WI38 (cell line): ENCODE data around the gene OR6B1.

Source experiments
- H3K4me3 ChIP-seq: 2 replicates; pipeline ENCODE4 v1.5.1; 2011; ENCODE audit warnings: low read depth, mild to moderate bottlenecking, control low read depth, low read length
- CTCF ChIP-seq: IDR thresholded peaks from 2 replicates; pipeline ENCODE4 v1.5.1; 2012; ENCODE audit warnings: low read depth, mild to moderate bottlenecking, control low read depth, low read length

Gene OR6B1

DNA sequence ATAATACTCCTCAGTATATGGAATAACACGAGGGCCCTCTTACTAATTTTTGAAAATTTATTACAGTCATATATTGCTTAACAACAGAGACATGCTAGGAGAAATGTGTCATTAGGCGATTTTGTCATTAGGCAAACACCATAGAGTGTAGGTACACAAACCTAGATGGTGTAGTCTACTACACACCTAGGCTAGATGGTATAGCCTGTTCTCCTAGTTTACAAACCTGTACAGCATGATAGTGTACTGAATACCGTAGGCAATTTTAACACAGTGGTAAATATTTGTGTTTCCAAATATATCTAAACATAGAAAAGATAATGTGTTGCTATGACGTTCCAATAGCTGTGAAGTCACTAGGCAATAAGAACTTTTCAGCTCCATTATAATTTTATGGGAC is 32.7 kb upstream of the OR6B1 start:
- H3K4me3 ChIP-seq, result no peak overlapping the region
- no peak for TF ChIP-seq CTCF

DNA sequence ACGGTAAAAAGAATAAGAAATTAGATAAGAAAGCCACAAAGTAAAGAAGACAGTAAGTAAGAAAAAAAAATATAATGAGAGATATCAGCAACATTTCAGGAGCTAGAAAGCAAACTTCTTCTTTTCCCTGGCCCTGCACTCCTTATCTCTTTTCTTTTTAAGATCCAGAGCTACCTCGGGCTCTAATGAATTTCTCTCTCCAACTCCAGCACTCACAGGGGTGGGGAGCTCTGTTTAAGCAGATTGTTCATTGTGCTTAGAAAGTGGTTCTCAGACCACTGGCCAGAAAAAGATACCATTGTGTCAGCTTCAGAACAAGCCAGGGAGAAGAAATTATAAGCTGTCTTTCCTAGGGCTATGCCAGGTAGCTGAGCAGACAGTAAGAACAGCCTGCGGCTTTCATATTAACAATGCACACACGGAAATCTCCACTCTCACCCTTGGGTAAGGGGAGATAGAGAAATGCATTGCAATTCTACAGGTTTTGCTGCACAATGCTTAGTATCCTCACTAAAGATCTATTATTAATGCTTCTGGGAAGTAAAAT is 26.2 kb upstream of the OR6B1 start:
- TF ChIP-seq CTCF, result no peak
- no peak overlapping the region for H3K4me3 ChIP-seq

- no peak for TF ChIP-seq CTCF
- no peak overlapping the region for H3K4me3 ChIP-seq
Observed at GRCh38 chr7:143974459-143974858, 25.7 kb upstream of the OR6B1 start.

DNA sequence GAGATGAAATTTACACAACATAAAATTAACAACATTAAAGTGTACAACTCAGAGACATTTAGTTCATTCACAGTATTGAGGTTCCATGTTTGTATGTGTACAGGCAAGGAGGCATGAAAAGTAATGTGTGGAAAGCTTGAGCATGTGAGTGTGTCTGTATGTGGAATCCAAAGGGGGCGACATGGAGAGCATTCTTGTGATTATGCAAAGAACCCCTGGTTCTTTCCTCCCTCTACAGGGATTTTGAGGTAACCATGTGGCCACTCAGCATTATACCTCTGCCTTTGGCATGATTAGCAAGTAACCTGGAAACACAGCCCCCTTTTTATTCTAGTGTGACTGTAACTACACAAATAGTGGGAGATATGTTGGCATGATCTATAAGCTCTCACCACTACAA is 24.5 kb upstream of the OR6B1 start:
- TF ChIP-seq CTCF, result no peak

GRCh38 chr7:143978585-143978984 is 21.5 kb upstream of the OR6B1 start:
- TF ChIP-seq CTCF, result no peak
- no peak overlapping the region for H3K4me3 ChIP-seq

More for the DNA sequence above, 24.5 kb upstream of the OR6B1 start:
- H3K4me3 ChIP-seq, result no peak overlapping the region

DNA sequence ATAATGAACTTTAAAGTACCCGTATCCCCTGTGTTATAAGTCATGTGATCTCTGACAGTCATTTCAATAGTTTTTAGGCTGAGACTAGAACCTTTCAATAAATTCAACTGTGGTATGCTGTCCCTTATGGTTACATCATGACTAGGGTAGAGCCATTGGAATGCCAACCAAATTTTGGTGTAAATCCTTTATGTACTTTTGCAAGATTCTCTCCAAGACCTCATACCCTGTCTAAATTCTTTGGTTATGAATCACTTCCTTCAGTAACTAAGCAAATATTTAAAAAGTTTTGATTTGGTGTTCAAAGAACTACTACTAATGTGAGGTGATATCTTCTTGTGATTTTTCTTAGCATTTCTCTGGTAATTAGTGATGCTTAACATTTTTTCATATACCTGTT is 20.8 kb upstream of the OR6B1 start:
- no peak for TF ChIP-seq CTCF
- H3K4me3 ChIP-seq, result no peak overlapping the region

DNA sequence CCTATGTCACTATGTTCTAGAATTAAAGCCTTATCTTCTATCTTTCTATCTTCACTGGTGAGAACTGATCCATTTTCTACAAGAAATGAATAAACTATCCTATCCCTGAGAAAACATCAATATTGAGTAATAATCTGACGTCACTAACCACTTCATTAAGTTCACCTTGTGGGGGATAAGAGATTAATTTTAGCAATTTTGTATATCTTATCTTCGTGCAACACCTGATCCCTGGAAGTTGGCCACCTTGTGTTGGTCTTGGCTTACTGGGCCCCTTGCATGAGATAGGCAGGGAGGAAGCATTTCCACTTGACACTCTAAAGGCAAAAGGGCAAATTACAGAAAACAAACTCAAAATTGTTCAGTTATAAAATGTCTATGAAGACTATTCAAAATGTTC is 20.1 kb upstream of the OR6B1 start:
- no peak for TF ChIP-seq CTCF
- H3K4me3 ChIP-seq, result no peak overlapping the region
